Glomerular visceral epithelial cell (primary cell): Measurements from ENCODE around the gene TRIM71.
"Not testable (repeated sequence)": the region's sequence is repeated elsewhere in the genome, so short reads cannot be mapped to it uniquely, and the experiment has no call there.

Experiments used
- DNase-seq: peaks from one replicate; pipeline ENCODE4 v3.0.0-alpha.2; 2016; ENCODE audit errors: extremely low spot score

The TRIM71 gene

GRCh38 chr3:32934150-32934742, 116.4 kb downstream of the TRIM71 start:
- DNase-seq = peak; percentile 17

GRCh38 chr3:32937331-32937730, 119.5 kb downstream of the TRIM71 start:
- DNase-seq = no peak

GRCh38 chr3:32939531-32940284, 121.9 kb downstream of the TRIM71 start:
- not testable (repeated sequence) for DNase-seq

- DNase-seq = no peak
Observed at GRCh38 chr3:32940726-32941125, 122.9 kb downstream of the TRIM71 start.

- peak; percentile 15 for DNase-seq
Observed at GRCh38 chr3:32945136-32945535, 127.3 kb downstream of the TRIM71 start.

GRCh38 chr3:32945598-32945997, 127.8 kb downstream of the TRIM71 start:
- not testable (repeated sequence) for DNase-seq

GRCh38 chr3:32946973-32947788, 129.4 kb downstream of the TRIM71 start:
- DNase-seq = no peak
